ENCODE results near the gene PSMA4.

DNA sequence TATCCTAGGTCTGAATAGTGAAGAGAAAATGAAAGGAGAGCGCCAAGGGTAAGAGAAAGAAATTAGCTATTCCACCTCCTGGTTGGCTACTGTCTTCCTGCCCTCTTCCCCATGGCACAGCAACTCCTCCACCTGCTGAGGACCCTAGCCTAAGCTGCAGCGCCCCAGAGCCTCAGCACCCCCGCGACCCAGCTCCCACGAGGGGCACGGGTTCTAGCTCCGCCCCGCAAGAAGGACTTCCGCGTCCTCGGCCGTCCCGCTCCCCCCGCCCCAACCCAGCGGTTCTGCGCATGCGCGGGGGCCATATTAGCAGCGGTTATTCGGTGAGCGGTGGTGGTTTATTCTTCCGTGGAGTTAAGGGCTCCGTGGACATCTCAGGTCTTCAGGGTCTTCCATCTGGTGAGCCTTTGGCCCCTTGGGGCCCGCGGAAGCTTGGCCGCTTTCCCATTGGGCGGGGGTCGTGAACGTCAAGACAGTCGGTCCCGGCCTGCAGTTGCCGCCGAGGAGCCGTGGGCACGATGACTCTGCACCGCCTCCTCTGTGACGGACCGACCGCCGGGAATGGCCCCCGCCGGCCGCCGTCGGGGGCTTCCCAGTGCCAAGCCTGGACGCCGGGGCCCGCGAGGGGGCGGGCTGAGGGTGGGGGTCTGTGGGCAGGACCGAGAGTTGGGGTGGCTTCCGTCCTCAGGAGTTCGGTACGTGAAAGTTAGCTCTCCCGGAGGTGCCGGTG is at the start of gene PSMA4:
- TF ChIP-seq, protein P1, sequence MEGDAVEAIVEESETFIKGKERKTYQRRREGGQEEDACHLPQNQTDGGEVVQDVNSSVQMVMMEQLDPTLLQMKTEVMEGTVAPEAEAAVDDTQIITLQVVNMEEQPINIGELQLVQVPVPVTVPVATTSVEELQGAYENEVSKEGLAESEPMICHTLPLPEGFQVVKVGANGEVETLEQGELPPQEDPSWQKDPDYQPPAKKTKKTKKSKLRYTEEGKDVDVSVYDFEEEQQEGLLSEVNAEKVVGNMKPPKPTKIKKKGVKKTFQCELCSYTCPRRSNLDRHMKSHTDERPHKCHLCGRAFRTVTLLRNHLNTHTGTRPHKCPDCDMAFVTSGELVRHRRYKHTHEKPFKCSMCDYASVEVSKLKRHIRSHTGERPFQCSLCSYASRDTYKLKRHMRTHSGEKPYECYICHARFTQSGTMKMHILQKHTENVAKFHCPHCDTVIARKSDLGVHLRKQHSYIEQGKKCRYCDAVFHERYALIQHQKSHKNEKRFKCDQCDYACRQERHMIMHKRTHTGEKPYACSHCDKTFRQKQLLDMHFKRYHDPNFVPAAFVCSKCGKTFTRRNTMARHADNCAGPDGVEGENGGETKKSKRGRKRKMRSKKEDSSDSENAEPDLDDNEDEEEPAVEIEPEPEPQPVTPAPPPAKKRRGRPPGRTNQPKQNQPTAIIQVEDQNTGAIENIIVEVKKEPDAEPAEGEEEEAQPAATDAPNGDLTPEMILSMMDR (IDR thresholded peaks at IDR 0.05) = no peak
- TF ChIP-seq POLR2A (IDR thresholded peaks at IDR 0.05) = peak; percentile 37 to 74
